NCI-H446 (cell line): ENCODE results near the gene SMPD1.
A peak's percentile ranks its signal among the peaks of the same experiment; 100 is the strongest.

ENCODE experiments used
- DNase-seq, 2 experiments: peaks; one replicate each; lab custom pipeline; 2025; lab: John Stamatoyannopoulos, UW

SMPD1 gene

DNA sequence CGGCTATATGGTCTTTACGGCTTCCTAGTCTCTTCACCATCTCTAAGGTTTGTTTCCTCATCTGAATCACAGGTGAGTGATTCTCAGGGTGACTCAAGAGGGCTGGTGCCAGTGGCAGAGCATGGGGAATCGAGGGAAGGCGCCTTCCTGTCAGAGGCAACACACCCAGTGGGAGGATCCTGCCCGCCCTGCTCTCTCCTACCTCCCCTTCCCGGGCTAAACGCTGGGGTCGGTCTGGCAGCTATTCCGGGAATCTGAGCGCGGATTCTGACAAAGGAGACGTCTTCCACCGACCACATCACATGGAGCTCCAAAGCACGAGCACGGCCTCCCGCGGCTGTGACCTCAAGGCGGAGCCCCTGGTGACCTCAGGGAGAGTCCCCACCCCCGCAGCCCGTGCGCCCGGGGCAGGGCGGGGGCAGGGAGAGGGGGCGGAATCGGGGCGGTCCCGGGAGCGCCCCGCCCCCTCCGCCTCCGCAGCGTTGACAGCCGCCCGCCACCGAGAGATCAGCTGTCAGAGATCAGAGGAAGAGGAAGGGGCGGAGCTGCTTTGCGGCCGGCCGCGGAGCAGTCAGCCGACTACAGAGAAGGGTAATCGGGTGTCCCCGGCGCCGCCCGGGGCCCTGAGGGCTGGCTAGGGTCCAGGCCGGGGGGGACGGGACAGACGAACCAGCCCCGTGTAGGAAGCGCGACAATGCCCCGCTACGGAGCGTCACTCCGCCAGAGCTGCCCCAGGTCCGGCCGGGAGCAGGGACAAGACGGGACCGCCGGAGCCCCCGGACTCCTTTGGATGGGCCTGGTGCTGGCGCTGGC lies at the start of gene SMPD1:
TSS of gene SMPD1 (plus strand) at position 570 of the 813 bp plus-strand sequence. CDS start at position 695, 125 bp downstream.
- peak; percentile 91 to 92 for DNase-seq

DNA sequence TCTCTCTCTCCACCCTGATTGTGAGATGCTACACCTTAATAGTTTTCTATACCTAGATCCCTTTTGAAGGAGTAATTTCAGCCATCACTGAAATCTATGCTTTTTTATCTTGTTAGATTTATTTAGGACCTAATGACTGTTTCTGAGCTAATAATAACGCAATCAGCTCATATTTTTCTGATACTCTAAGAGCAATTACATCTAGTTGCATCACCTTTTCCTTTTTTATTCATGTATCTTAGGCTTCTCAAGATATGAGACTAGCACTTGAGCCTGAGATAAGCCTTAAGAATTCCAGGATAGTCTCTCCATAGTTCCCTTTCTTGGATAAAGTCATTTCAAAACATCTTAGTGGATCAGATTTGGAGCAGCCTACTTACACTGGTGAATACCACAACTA lies 44.9 kb upstream of the SMPD1 start:
- DNase-seq = no peak

DNA sequence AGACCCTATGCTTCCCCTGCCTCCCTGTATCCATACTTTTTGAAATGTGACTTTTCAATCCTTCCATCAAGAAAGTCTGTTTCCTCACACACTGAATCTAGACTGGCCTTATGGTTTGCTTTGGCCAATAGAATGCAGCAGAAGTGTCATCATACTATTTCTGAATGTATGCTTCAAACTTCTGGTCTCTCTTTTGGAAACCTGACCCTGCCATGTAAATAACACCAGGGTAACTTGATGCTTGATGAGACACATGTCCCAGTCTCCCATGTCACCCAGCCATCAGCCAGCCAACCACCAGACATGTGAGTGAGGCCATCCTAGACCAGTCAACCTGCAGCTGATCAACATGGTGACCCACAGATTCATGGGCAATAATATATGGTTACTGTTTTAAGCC lies 40.2 kb upstream of the SMPD1 start:
- no peak for DNase-seq

DNA sequence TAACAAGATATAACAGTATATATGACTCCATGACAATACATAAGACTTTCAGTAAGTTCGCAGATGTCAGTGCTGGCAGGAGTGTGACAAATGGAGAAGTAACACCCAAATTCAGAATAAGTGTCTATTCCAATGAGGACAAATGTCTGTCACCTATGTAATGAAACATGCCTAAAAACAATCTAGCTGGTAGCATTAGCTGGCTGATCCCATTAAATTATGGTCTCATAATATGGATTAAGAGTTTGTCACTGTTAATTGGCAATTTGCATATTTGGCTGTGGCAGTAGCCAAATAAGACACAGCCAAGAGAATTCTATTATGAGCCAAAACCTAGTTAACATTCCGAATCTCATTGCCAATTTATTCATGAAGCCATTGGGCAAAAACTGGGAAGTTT lies 39.8 kb upstream of the SMPD1 start:
- no peak for DNase-seq

DNA sequence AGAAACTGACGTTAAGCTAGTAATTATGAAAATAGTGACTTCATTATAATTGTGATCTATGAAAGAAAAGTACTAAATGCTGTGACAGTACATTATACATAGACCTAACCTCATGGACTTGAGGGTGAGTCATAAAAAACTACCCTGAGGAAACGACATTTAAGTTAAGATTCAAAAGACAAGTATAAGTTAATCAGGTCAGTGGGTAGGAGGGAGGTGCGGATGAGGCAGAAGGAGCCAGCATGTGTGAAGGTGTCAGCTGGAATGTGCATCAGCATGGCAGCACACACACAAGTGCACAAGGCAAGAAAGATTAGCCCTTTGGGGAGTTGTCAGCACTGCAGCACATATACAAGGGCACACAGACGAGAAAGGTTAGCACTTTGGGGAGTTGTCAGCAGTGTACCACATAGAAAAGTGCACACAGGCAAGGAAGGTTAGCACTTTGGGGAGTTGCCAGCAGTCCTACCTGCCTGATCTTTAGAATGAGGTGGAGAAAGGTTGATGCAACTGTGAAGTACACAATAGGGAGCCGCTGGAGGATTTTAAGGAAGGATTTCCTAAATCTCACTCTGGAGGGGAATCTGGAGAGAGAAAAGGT lies 38.4 kb upstream of the SMPD1 start:
- DNase-seq = no peak

DNA sequence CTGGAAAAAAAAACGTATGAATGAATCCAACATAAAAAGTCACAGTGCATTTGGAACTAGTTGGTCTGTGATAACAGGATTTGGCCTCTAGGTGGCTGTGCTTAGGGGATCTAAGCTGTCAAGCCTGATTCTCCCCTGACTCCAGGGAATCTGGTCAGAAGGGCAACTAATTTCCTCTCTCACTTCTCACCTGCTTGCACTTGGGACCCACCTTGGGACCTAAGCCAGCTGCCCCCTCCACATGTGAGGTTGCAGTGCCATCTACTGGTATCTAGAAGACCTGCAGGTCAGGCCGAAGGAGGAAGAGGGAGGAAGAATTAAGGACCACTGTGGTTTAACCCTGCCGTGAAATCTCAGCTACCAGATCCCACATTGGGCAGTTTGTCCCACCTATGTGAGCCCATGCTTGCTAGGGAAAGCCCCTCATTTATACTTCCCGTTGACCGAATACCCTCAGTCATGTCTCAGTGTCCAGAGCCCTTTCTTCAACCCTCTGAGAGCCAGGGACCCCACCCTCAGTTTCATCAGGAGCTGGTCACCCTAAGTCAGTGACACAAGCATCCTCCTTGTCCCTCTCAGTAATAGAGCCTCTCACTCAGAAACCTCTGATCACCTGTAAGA lies 36.8 kb upstream of the SMPD1 start:
- peak in 1 of 2 experiments; percentile 42 for DNase-seq

DNA sequence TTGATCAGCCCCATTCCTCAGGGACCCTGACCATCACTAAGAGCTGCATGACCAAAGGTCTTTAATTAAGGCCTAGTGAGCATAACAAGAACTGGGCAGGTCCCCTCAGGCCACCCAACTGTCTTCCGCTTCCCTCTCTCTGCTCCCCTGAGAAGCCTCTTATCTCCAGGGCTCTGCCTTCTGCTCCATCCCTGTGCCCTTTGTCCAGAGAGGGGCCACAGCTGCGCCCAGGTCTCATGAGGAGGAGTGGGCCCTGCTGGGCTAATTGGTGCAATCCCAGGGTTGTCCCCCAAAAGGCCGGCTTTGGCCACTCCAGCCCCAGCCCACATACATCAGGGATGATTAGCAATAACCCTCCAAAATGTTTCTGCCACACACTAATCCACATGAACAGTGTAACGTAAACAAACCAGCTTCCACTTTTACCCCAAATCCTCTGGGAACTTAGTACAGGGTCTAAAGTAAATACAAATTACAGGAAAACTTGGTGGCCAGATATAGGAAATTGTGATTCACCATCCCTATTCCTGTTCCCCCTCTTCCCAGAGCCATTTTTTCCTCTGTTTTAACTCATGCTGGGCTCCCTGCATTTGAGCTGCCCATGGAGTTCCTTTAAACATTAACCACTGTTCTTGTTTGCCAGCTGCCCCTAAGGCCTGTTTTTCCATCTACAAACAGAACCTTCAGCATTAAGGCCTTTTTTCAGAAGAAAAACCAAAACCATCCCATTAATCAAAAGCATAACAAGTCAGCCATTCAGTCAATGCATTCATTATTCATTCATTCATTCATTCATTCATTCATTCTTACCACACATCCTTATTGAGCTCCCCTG lies 35.4 kb upstream of the SMPD1 start:
- no peak for DNase-seq

DNA sequence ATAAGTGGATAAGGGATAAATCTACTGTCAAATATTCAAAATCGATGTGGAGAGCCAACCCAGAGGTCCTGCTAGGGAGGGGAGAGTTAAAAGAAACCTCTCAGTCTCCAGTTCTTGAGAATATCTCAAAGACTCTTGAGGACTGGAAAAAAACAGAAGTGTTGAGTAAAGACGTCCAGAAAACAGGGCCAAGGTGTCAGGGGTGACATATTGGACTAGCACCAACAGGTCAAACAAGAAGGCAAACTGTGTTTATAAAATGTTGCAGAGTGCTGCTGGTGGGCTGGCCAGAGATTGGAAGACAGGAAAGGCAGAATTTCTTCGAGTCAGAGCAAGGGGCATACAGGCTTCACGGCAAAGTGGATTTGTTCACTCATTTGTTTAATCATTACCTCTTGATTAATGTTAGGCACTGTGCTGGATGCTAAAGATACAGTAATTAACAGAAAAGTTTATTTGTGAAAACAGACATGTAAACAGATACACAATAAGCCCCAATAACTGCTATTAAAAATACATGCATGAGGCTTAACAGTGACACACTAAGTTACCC lies 33.7 kb upstream of the SMPD1 start:
- no peak for DNase-seq

DNA sequence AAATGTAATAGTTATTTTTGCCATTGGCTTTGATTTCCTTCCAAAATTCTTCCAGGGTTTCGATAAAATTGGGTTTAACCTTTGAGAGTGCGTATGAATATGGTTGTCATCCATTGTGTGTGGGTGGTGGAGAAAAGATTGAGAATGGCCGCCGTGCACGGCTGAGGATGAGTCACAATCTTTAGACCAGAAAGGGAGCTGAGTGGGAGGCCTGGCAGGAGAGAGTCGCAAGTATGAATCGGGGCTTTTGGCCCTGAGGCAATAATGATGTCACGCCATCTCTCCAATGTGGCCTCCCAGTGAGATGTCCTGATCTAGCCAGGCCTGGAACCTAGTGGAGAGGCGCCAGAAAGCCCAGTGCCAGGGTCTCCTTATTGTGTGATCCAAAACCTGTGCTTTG lies 33.1 kb upstream of the SMPD1 start:
- peak in 1 of 2 experiments; percentile 26 for DNase-seq

DNA sequence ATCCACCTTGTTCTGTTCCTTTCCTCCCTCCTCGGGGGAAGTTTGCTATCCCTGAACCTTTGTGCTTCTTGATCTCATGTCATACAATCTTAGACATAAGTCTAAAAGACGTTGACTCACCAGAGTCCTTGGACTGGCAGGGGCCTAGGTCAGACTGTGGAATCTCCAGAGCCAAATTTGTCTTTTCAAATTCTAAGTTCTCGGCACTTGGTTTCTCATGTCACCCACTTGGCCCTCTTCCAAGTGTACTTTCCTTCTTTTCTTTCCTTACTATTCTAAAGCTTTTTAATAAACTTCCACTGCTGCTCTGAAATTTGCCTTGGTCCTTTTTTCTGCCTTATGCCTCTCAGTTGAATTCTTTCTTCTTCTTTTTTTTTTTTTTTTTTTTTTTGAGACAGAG lies 30.1 kb upstream of the SMPD1 start:
- DNase-seq = no peak

DNA sequence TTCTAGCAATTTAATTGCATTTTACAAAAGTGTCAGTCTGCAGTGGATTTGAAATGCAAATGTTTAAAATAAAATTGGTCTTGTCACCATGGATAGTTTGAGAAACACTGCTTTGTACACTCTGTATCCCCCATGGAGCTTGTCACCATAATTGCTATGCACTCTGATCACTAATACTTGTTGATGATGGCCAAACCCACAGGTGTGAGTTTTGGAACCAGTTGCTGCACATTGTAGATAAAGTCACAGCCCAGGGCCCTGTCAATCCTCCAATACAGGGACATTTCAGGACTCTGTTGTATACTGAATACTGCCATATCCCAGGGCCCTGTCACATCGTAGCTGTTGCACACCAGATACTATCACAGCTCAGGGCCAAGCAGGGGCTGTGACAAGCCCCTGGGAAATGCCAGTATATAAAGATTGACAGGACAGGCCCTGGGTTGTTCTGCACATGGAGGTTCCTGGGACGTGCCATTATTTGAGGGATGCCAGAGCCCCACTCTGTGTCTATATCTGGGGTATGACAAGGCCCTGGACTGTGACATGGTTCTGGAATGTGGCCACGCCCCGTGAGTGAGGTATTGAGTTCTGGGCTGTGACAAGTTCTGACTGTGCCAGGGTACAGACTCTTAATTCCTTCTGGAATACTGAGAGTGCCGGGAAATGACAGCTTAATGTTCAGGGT lies 27.9 kb upstream of the SMPD1 start:
- DNase-seq = no peak

DNA sequence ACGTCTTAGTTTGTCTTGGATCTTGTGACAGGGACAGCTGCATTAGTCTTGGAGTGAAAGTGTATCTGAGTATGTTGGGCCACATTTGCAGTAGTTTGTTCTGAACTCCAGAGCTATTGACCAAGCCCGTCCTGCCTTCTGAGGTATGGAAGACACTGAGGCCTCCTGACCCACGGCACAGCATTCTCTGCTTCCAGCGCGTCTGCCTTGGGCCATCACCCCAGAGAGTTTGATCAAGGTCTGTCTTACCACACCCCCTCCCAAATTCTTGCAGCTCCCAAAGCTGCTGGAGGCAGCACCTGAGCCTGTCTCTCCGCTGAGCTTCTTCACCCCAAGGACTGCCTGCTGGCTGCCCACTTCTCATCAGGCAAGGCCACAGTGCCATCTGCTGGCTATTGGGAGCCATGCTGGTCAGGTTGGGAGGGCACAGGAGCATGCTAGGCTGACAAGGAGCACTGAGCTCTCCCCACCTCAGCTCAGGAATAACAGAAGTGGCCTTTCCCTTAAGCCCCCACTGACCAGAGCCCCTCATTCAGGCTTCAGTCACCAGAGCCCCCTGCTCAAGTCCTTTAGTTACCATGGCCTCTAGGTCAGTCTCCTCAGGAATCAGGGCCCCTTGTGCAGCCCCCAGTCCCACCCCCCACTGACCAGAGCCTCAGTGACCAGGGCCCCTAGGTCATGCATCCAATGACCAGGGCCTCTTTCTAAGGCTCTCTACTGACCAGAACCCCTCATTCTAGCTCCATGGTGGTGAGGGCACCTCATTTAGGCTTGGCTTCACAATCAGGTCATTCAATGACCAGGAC lies 27.2 kb upstream of the SMPD1 start:
- peak; percentile 25 to 82 for DNase-seq

DNA sequence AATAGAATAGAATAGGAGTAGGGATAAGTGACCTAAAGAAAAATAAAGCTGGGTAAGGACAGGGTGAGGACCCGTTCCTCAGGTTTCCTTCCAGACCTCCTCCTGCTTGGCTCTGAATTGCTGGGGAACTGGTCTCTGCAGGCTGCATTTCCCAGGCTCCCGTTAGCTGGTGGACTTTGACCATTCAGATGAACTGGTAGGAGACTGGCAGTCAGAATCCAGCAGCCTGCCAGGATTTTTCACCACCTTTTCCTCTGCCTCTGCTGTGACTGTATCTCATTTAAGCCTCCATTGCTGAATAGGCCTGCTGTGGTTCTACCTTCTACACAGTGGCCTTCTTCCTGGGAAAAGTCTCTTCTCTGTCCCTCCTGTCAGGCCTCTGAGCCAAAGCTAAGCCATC lies 24.6 kb upstream of the SMPD1 start:
- no peak for DNase-seq

DNA sequence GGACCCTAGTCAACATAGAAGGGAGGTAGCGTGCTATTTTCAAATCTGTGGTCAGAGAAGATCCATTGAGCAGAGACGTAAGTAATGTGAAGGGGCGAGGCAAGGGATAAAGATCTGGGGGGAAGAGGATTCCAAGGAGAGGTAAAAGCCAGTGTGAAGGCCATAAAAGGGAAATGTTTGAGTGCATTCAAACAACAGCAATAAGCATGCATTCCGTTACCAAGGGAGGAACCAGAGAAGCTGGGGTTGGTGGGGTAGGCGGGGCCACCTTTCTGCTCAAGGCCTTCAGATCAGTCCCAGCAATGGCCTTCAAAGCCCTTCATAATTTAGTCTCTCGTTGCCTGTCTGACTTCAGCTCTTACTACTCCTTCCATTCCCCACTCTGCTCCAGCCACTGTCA lies 18.4 kb upstream of the SMPD1 start:
- DNase-seq = no peak

DNA sequence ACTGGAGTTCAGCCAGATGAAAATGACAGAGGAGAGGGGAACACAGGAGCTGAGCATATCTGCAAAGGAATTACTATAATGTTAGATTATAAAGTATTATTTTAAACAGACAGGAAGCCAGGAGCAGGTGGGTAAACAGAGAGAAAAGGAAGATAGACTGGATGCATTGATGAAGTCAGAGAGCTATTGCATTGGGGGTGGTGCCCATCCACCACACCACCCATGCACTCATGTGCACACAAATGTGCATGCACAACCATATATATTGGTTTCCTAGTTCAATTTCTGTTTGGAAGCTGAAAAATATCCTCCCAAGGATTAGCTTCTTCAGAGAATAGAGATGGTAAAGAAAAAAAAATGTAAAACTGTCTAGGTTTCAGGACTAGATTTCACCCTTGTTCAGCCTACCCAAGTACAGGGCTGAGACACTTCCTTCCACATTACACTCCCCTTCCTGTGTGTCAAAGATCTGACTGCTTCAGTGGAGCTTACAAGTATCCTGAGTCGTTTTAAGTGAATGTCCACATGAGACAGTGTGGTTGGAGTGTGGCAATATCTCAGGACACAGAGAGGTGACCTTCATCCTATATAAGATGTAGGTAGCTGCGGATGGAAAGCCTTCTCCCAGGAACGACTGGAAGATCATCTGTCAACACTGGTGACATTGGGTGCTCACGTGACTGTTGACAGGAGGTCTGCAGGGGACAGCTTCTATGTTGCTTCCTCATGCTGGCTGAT lies 12.2 kb upstream of the SMPD1 start:
- DNase-seq = no peak

DNA sequence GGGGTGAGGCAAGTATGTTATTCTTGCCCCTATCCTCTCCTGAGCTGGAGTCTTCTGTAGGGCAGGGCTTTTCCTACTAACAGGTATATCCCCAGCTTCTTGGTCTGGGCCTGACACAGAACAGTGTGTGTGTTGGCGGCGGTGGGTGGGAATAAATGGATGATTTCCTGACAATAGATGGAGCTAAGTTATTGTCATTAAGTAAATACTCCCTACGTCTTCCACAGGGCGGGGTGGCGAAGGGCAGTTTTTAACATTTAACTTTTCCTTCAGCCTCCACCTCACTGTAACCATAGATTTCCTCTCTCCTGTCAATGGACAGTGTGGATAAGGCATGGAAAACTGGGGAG lies 11.7 kb upstream of the SMPD1 start:
- no peak for DNase-seq

DNA sequence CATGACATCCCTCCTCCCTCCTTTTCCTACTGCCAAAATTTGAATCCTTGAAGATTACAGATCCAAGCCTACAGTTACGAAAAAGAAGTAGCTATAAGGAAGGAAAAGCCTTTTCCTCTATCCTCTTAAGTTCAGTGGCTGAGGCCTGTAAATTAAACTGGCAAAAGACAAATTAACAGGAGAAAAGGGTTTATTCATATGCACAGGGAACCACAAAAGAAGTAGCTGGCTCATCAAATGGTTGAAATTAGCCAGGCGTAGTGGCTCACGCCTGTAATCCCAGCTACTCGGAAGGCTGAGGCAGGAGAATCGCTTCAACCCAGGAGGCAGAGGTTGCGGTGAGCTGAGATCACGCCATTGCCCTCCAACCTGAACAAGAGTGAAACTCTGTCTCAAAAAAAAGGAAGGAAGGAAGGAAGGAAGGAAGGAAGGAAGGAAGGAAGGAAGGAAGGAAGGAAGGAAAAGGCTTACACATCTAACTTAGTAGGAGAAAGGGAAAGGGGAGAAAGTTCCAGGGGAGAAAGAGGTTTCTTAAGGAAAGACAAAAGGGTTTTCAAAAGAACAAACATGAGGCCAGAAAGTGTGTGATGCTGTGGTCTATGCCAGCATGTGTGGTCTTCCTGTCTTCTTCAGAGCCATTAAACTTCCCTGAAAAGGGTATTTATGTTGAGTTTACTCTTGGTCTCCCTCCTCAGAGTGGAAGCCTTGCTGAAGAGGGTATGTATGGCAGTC lies 5.1 kb upstream of the SMPD1 start:
- DNase-seq = no peak

DNA sequence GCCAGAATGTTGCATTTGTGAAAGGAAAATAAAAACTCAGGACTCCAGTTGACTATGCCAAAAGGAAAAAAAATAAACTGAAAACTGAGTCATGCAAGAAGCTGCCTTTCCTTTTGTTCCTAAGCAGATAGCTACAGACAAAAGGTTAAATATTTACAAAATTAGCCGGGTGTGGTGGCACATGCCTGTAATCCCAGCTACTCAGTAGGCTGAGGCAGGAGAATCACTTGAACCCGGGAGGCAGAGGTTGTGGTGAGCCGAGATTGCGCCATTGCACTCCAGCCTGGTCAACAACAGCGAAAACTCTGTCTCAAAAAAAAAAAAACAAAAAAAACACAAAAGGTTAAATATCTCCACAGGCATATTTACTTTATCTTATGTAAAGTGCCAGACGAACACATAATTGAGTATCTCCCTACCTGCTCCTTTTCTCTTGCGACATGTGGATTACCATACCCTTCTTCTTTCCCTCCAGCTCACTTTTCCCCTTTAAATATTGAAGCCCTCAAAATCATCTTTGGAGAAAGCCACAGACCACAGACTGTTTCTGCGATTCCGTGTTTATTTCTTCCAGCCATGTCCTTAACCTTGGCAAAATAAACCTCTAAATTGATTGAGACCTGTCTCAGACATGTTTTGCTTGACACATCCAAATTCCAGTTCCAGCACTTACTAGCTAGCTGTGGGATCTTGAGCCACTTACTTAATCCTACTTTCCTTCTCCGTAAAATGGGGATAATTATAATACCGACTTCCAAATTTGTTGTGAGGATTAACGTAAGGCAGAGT lies 2.3 kb upstream of the SMPD1 start:
- no peak for DNase-seq

DNA sequence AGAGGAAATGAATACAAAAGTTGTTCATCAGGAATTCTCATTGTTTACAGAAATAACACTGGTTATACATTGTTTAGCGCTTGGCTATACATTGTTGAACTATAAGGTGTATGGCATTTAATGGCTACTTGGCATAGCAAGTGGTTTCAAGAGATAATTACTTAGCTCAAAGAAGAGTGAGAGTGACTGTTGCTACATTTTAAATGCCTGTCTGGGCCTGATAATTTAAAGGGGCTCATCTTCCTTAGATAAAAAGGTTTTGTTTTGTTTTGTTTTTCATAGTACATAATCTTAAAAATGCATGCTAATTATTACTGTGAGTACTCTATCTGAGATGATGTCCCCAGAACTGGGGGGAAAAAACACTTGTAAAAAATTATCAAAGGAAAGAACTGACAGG lies 1.5 kb upstream of the SMPD1 start:
- DNase-seq = no peak
